Activated CD8-positive, alpha-beta T cell treated with anti-CD3 and anti-CD28 coated beads for 36 hours (primary cell): ENCODE data around the gene RPLP2. TPM values are rescaled to one million over a fixed set of nuclear protein-coding genes. Genes with fewer than 3 reads are reported as not detected.

ENCODE experiments used
- ATAC-seq: fragments of 200-7000 bp; cut with Tn5 transposase; one replicate; pipeline ENCODE4 v1.10.0; 2021; ENCODE audit warnings: mild to moderate bottlenecking, moderate library complexity
- CTCF ChIA-PET: fragments of 350-600 bp; sonication (Branson Sonifier 250); formaldehyde crosslinking; loops from one replicate; lab custom pipeline; 2021; ENCODE audit warnings: antibody characterized with exemption; lab: Charles Lee
- POLR2A ChIA-PET: fragments of 350-600 bp; sonication (Branson Sonifier 250); formaldehyde crosslinking; loops from one replicate; lab custom pipeline; 2021; ENCODE audit warnings: antibody characterized with exemption; lab: Charles Lee
- DNase-seq: peaks from one replicate; pipeline ENCODE4 v3.0.0-alpha.2; 2020
- H3K27ac Mint-ChIP-seq: one replicate; pipeline ENCODE4 v1.8.0; 2021; ENCODE audit warnings: mild to moderate bottlenecking, mixed read lengths
- H3K27me3 Mint-ChIP-seq: one replicate; pipeline ENCODE4 v1.8.0; 2021; ENCODE audit warnings: mixed read lengths
- H3K36me3 Mint-ChIP-seq: one replicate; pipeline ENCODE4 v1.8.0; 2021; ENCODE audit warnings: low read depth, mixed read lengths
- H3K4me1 Mint-ChIP-seq: one replicate; pipeline ENCODE4 v1.8.0; 2021; ENCODE audit warnings: low read depth, mixed read lengths
- H3K4me3 Mint-ChIP-seq: one replicate; pipeline ENCODE4 v1.8.0; 2021; ENCODE audit warnings: mild to moderate bottlenecking, moderate library complexity, mixed read lengths
- H3K9me3 Mint-ChIP-seq: one replicate; pipeline ENCODE4 v1.8.0; 2021; ENCODE audit warnings: mixed read lengths
- CTCF ChIP-seq: fragments of 200-600 bp; IDR thresholded peaks from one replicate; pipeline ENCODE4 v1.8.0; 2022; ENCODE audit warnings: antibody characterized with exemption, mild to moderate bottlenecking
- intact Hi-C: fragments of 100-400 bp; cut with micrococcal nuclease; formaldehyde crosslinking; loops from one replicate; pipeline ENCODE4 v1.10.0; 2022
- total RNA-seq, 2 experiments: library from RNA; stranded (reverse); gene quantifications; one replicate each; pipeline ENCODE4 v1.2.3, GENCODE V29; 2021

Gene RPLP2
- total RNA-seq, 2 experiments from 2014 or later: 3,638 to 3,686 TPM

GRCh38 chr11:791658-792534 lies 17.9 kb upstream of the RPLP2 start:
- Mint-ChIP-seq H3K4me3 (no peak overlapping the region), H3K36me3 (peaks cover 15% of the 10 kb centered on the region), H3K27me3 (no peaks in the 10 kb centered on the region), H3K27ac (no peak overlapping the region), H3K4me1 (peaks cover 19% of the 10 kb centered on the region), H3K9me3 (no peaks in the 10 kb centered on the region)
- ChIA-PET CTCF (no interaction called here), POLR2A (interaction anchor here (0.5 to 2.1 kb wide), 5 partner anchors 8 to 44 kb away, joined by 3 to 10 read pairs (median 3); partner anchors contain the start of gene TALDO1)
- intact Hi-C loops: no loop called here
- DNase-seq (no peak), ATAC-seq (no peak)
- TF ChIP-seq CTCF: no peak

- ATAC-seq (no peak), DNase-seq (no peak)
- CTCF ChIA-PET: no interaction called here
- Mint-ChIP-seq H3K4me1 (peaks cover 21% of the 10 kb centered on the region), H3K27ac (no peak overlapping the region), H3K9me3 (no peaks in the 10 kb centered on the region), H3K27me3 (no peaks in the 10 kb centered on the region), H3K36me3 (peaks cover 15% of the 10 kb centered on the region), H3K4me3 (no peak overlapping the region)
- TF ChIP-seq CTCF: no peak
- intact Hi-C loops: no loop called here
- POLR2A ChIA-PET: interaction anchor here (1.5 kb wide), 1 partner anchor 13 kb away, joined by 3 read pairs; no protein-coding TSS in a partner anchor
Observed at GRCh38 chr11:792535-792821, 17.3 kb upstream of the RPLP2 start.

GRCh38 chr11:792873-793272 lies 16.9 kb upstream of the RPLP2 start:
- Mint-ChIP-seq H3K4me1 (peaks cover 19% of the 10 kb centered on the region), H3K36me3 (peaks cover 15% of the 10 kb centered on the region), H3K9me3 (no peaks in the 10 kb centered on the region), H3K27ac (no peak overlapping the region), H3K4me3 (no peak overlapping the region), H3K27me3 (no peaks in the 10 kb centered on the region)
- intact Hi-C loops: no loop called here
- ATAC-seq: no peak
- ChIA-PET CTCF (no interaction called here), POLR2A (interaction anchor here (1.5 to 1.6 kb wide), 2 partner anchors 13 to 17 kb away, joined by 3 to 5 read pairs; no protein-coding TSS in a partner anchor)
- no peak for TF ChIP-seq CTCF
- DNase-seq: no peak

- TF ChIP-seq CTCF: no peak
- POLR2A ChIA-PET: interaction anchor here (1.2 to 1.6 kb wide), 4 partner anchors 11 to 18 kb away, joined by 3 to 5 read pairs (median 4); no protein-coding TSS in a partner anchor
- peak overlapping the region; percentile 37 for H3K4me3 Mint-ChIP-seq
- intact Hi-C loops: no loop called here
- no peaks in the 10 kb centered on the region for H3K27me3 Mint-ChIP-seq
- H3K36me3 Mint-ChIP-seq: peaks cover 15% of the 10 kb centered on the region
- no peak for ATAC-seq
- H3K9me3 Mint-ChIP-seq: no peaks in the 10 kb centered on the region
- H3K27ac Mint-ChIP-seq: no peak overlapping the region
- peaks cover 14% of the 10 kb centered on the region for H3K4me1 Mint-ChIP-seq
- CTCF ChIA-PET: interaction anchor here (1.4 kb wide), 1 partner anchor 18 kb away, joined by 3 read pairs; no protein-coding TSS in a partner anchor
- no peak for DNase-seq
Observed at GRCh38 chr11:793556-793955, 16.2 kb upstream of the RPLP2 start.
